AG09309 (cell line): ENCODE data around the gene BSCL2.

Experiments
- DNase-seq: peaks from one replicate; pipeline ENCODE4 v3.0.0-alpha.2; 2010; ENCODE audit warnings: low read depth
- H3K4me3 ChIP-seq: 2 replicates; pipeline ENCODE4 v1.5.1; 2011; ENCODE audit warnings: mild to moderate bottlenecking, low read depth, low read length, moderate library complexity; ENCODE audit not compliant: control insufficient read depth
- CTCF ChIP-seq: IDR thresholded peaks from 2 replicates; pipeline ENCODE4 v1.5.1; 2011; ENCODE audit warnings: mild to moderate bottlenecking, low read depth, low read length, inconsistent platforms; ENCODE audit not compliant: insufficient read depth, control insufficient read depth; ENCODE audit errors: missing control alignments

The BSCL2 gene

GRCh38 chr11:62719302-62719978 is 12.2 kb upstream of the BSCL2 start:
- no peak for TF ChIP-seq CTCF
- DNase-seq, result no peak
- H3K4me3 ChIP-seq, result no peak overlapping the region

GRCh38 chr11:62716816-62717215 is 9.6 kb upstream of the BSCL2 start:
- no peak overlapping the region for H3K4me3 ChIP-seq
- DNase-seq, result no peak
- TF ChIP-seq CTCF, result no peak

GRCh38 chr11:62716206-62716605 is 9.0 kb upstream of the BSCL2 start:
- no peak for TF ChIP-seq CTCF
- H3K4me3 ChIP-seq, result no peak overlapping the region
- no peak for DNase-seq

GRCh38 chr11:62715150-62716130 is 8.2 kb upstream of the BSCL2 start:
- no peak for DNase-seq
- TF ChIP-seq CTCF, result no peak
- H3K4me3 ChIP-seq, result no peak overlapping the region

GRCh38 chr11:62713343-62713742 is 6.1 kb upstream of the BSCL2 start:
- no peak for DNase-seq
- TF ChIP-seq CTCF, result no peak
- no peak overlapping the region for H3K4me3 ChIP-seq

- no peak for TF ChIP-seq CTCF
- no peak for DNase-seq
- no peak overlapping the region for H3K4me3 ChIP-seq
These were observed 5.6 kb upstream of the BSCL2 start for GRCh38 chr11:62712861-62713260.
